Occipital lobe (tissue), 2 donors: ENCODE data around the gene RRBP1. TPM values are rescaled to one million over a fixed set of nuclear protein-coding genes. Genes with fewer than 3 reads are reported as not detected.

Experiments
- DNase-seq: peaks from one replicate; lab custom pipeline; 2025; lab: John Stamatoyannopoulos, UW
- total RNA-seq: library from RNA; depleted of rRNA; stranded (reverse); fragments of >200 nt; gene quantifications from one replicate; pipeline ENCODE4 v1.2.3, GENCODE V29; 2014

The RRBP1 gene
- total RNA-seq, 1 donor from 2014 or later, result 5.6 TPM

DNA sequence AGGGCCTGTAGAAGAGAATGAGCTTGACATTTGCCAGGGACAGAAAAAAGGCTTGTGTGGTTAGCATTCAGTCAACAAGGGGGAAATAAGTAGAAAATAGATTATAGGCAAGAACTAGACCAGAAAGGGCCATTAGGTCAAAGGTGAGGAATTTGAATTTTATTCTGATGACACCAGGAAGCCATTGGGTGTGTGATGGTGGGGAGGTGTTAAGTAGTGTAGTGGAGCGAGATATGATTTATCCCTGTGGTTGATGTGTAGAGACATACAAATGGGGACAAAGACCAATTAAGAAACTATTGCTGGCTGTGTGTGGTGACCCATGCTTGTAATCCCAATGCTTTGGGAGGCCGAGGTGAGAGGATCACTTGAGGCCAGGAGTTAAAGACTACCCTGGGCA is 101.1 kb downstream of the RRBP1 start:
- DNase-seq, result no peak

DNA sequence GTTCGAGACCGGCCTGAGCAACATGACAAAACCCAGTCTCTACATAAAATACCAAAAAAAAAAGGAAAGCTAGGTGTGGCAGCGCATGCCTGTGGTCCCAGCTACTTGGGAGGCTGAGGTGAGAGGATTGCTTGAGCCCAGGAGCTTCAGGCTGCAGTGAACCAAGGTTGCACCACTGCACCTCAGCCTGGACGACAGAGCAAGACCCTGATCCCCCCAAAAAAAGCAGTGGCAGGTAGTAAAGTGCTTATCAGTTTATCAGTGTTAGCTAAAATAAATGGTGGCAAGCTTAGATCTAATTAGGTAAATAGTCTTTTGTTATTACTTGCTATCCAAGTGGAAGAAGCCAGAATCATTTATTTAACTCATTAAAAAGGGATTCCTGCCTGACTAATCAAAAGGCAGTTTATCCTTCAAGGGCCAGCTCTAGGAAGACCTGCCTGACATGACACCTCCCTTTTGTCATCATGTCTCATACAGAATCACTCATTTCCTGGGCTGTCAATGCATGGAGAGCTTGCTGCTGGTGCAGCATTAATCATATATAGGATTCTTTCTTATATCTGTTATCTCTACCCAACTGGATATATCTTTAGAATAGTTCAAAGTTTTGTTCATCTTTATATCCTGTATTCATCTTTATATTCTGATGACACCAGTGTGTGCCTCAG is 102.5 kb downstream of the RRBP1 start:
- DNase-seq, result no peak

DNA sequence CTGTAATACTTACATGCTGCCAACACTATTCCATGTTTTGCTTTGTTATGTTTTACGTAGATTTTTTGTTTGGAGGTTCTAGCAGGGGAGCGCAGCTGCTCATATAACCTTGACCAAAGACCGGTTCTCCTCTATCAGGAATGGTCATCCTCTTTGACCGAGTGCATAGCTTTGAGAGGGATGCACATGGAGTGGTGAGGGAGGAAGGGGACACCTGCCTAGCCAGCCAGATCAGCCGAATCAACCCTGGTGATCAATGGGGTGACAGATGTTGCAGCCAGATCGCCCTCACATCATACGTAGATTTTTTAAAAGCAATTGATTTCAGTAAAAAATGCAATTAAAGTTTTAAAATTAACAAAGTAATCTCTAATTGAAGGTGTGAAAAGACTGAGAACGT is 105.8 kb downstream of the RRBP1 start:
- no peak for DNase-seq

DNA sequence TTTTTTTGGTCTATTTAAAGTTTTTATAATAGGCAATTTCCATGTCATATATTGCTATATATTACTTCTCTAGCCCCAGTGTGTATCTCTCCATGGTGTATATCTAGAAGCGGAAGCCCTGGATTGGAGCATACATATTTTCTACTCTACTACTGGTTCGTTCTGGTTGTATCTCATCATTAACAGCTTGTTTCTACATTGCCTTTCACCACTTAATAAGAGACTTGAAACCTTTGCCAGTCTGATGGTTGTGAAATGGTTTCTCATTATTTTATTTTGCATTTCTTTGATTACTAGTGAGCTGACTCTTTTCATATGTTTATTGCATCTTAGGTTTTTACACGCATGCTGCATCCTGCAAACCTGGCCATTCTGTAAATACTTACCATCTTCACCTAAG is 108.6 kb downstream of the RRBP1 start:
- no peak for DNase-seq

DNA sequence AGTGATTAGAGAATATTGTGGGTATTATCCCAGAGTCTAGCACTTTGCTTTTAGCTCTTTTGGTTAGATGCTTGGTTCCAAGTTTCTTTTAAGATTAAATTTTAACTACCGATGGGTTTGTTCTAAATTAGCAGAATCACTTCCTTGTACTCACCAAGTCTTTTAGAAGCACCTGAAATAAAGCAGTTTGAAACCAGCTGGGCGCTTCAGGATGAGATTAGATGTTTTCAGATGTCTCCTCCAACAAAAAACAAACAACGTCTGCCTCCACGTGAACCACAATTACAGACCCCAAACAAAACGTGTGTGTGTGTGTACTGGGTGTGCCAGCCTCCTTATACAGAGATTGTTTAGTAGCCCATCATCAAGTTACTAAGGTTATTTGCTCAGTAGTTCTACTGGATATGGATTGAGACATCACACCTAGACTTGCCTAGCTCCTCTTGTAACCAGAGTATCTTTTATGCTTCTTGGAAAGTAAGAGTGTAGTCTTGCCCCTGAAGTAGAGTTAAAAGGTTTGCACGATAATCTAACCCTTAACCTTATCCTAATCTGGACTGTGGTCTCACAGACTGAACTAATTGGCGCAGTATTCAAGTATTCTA is 109.9 kb downstream of the RRBP1 start:
- no peak for DNase-seq

DNA sequence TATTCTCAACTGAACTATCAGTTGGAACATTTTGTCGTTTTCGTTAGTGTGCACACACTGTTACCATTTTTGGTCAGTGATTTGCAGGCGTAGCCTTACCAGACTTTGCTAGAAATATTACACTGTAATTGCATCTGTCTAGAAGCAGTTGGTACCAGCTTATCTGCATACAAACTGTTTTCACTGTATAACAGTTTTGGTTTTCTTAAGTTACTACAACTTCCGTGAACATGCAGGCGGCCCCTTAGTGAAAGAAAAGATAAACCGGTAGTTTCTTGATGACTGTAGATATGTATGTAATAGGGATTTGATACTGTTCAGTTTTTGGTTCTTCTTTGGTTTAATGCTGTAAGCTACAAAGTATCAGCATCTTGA is 110.9 kb downstream of the RRBP1 start:
- no peak for DNase-seq

DNA sequence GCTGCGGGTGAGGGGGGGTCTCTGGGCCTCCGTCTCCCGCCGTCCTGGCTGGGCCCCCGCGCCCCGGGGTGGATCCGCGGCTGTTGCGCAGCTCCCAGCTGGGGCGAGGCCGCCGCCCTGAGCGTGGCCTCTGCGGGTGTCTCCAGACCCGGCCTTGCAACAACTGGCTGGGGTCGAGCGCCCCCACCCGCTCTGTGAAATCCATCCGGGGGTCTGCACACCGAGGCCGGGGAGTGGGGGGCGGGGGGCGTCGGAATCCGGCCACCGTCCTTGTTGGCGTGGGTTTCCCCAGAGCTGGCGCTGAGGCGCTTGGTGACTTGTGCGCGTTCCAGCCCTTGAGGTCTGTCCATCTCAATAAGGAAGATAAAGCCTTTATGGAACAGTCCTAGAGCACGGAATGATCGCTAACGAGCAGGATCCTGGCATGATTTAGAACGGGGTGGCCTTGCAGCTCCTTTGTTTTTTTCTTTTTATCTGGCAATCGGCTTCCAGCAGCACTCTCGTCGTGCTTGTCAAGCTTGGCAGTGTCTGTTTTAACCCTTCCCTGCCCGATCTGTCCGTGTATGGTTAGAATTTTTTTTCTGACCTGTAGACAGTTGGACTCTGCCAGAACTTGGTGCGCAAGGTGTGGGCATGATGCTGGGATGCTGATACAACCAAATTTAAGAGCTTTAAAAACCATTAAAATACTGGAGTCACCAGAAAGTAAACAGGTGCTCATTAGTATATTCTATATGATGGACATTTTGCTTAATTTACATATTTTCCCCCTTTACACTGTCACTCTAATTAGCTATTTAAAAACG is 111.5 kb downstream of the RRBP1 start:
- DNase-seq, result peak; percentile 46

DNA sequence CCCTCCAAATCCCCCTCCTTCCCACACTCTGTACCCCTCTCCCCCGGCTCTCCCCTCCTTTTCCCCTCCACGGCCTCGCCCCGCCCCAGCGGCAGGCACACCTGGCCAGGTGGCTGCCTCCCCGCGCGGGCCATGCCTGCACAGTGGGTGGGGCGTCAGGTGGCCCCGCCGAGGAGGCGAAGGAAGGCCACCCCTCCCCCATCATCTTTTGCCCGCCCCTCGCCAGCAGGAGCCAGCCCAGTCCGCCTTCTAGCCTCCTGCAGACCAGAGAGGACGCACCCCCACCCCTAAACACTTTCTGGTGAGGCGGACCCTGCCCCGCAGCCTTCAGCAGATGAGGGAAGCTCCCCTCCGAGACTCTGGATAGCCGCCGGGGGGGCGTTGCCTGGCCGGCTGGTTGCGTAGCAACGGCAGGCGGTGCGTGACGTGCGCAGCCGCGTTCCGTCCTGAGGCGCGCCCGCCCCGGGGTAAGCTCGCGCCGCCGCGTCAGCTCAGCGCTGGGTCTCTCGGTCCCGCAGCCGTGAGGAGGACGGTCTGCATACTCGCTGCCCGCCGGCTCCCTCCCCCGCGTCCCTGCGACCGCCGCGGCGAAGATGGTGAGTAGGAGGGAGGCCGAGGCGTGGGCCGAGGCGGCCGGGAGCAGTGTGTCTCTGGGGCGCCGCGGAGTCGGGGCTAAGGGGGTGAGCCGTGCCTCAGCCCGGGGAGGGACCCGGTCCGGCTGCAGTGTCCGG is 112.3 kb downstream of the RRBP1 start, which contains the start of gene DSTN:
Gene DSTN, plus strand, starts transcription at position 460 of the 731 bp plus-strand sequence. Its CDS starts 134 bp downstream, at position 594.
- DNase-seq, result peak; percentile 84

DNA sequence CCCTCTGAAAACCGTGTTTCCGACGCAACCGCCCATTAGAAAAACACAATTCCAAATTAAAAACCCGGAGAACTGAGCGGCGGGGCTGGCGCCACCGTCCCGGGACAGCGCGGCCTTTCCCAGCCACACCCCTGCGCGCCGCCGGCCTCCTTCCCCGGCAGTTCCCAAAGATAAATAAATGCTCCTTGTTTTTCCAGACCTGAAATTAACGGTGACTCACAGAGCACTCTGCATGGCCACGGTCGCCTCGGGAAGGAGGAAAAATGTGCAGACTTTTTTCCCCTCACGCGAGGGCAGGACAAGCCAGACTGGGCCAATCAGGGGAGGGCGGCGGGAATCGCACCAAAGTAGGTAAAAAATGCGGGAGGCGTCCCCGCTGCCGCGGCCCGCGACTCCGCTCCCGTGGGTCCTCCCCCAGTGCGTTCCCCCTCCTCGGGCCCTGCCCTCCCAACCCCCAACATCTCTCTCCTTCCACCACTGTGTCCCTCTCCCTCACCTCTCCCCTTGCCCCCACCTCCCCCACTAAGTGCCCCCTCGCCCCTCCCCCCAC is 113.0 kb downstream of the RRBP1 start:
- DNase-seq, result peak; percentile 22

DNA sequence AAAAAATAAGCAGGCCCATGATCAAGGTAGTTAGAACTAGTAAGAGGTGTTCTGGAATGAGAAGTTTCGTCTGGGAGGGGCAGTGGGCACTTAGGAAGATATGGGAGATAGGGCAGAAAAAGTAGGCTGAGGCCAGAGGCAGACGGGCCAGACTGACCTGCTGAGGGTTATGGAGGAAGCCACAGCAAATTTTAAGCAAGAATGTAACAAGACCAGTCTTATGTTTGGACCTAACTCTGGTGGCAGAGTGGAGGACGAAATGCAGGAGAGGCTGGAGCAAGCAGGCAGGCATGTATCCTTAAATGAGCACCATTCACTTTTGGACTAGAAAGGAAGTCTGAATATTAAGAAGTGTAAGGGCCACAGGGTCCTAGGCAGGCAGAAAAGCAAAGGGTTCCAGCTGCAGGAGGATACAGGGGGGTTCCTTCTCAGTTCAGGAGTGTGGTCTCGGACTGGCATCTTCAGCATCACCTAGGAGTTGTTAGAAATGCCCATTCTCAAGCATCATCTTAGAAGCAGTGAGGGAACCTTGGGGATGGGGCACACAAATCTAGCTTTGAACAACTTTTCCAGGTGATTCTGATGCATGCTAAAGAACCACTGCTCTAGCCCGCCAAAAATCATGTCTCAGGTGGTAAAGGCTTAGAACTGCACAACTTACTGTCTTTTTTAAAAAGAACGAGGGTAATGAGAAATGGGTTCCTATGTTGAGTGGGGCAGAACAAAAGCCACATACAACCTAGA is 113.8 kb downstream of the RRBP1 start:
- DNase-seq, result no peak

DNA sequence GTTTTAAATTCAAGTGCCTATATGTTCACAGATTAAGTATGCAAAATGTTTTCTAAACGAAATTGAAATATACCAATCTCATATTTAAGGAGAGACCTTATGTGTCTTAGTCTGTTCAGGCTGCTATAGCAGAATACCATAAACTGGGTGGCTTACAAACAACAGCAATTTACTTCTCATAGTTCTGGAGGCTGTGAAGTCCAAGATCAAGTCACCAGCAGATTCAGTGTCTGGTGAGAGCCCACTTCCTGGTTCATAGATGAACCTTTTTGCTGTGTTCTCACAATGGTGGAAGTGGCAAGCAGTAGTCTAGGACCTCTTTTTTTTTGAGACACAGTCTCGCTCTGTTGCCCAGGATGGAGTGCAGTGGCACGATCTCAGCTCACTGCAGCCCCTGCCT is 115.7 kb downstream of the RRBP1 start:
- no peak for DNase-seq

DNA sequence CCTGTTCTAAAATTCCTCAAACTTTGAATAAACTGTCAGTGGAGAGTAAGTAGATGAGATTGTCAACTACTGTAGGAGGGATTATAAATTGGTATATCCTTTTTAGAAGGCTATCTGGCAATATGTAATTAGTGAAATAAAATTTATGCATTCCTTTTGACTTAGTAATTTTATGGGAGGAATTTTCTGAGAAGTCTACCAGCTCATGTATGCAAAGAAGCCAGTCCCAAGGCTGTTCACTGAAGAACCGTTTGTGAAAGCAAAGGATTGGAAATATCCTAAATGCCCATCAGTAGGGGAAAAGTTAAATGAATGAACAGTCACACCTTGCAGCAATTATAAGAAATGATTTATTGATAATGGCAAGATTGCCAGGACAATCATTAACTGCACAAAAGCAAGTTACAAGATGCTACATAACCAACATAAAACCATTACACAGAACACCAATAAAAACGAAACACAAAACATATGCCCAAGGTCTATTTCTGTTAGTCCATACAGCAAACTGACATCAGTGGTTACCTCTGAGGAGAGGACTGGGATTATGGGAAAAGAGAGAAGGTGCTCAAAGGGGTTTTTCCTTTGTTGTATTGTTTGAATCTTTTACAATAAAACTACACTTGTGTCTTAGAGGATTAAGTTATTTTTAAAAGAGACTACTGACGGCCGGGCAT is 116.7 kb downstream of the RRBP1 start:
- DNase-seq, result no peak

Other genes with a start within 250 kb of the RRBP1 start
- gene BFSP1, start 150.9 kb downstream of the RRBP1 start, total RNA-seq, result 0.31 TPM
- gene DSTN, start 112.2 kb downstream of the RRBP1 start, total RNA-seq, result 295 TPM
- not detected for gene BANF2, start 17.7 kb upstream of the RRBP1 start, total RNA-seq